NCI-H510A (cell line): ENCODE data around the gene SLX4IP.

Experiments used
- DNase-seq: peaks from one replicate; lab custom pipeline; 2025; lab: John Stamatoyannopoulos, UW

The SLX4IP gene

GRCh38 chr20:10634683-10635411, 199.7 kb downstream of the SLX4IP start:
- no peak for DNase-seq

GRCh38 chr20:10635476-10636208, 200.5 kb downstream of the SLX4IP start:
- DNase-seq: no peak

GRCh38 chr20:10636326-10636818, 201.3 kb downstream of the SLX4IP start:
- DNase-seq: no peak

GRCh38 chr20:10637031-10637559, 202.0 kb downstream of the SLX4IP start:
- DNase-seq: no peak

GRCh38 chr20:10637563-10637962, 202.5 kb downstream of the SLX4IP start:
- DNase-seq: no peak

- DNase-seq: no peak
Observed at GRCh38 chr20:10639077-10639736, 204.1 kb downstream of the SLX4IP start.

- no peak for DNase-seq
Observed at GRCh38 chr20:10639737-10640556, 204.8 kb downstream of the SLX4IP start.

GRCh38 chr20:10640897-10641296, 205.8 kb downstream of the SLX4IP start:
- DNase-seq: no peak

GRCh38 chr20:10641467-10641866, 206.4 kb downstream of the SLX4IP start:
- no peak for DNase-seq

GRCh38 chr20:10641893-10642292, 206.8 kb downstream of the SLX4IP start:
- DNase-seq: no peak

- DNase-seq: no peak
Observed at GRCh38 chr20:10642856-10643559, 207.9 kb downstream of the SLX4IP start.

GRCh38 chr20:10643560-10643873, 208.4 kb downstream of the SLX4IP start:
- no peak for DNase-seq

GRCh38 chr20:10644458-10645204, 209.5 kb downstream of the SLX4IP start:
- no peak for DNase-seq

- DNase-seq: no peak
Observed at GRCh38 chr20:10645205-10645570, 210.1 kb downstream of the SLX4IP start.

GRCh38 chr20:10646006-10646405, 210.9 kb downstream of the SLX4IP start:
- no peak for DNase-seq

GRCh38 chr20:10646886-10647420, 211.8 kb downstream of the SLX4IP start:
- no peak for DNase-seq

GRCh38 chr20:10647471-10647870, 212.4 kb downstream of the SLX4IP start:
- DNase-seq: no peak

GRCh38 chr20:10647909-10648308, 212.8 kb downstream of the SLX4IP start:
- no peak for DNase-seq

- DNase-seq: no peak
Observed at GRCh38 chr20:10648651-10649050, 213.5 kb downstream of the SLX4IP start.

- no peak for DNase-seq
Observed at GRCh38 chr20:10649080-10649796, 214.1 kb downstream of the SLX4IP start.
